ENCODE data around the gene SULT1E1.

- TF ChIP-seq CTCF (IDR thresholded peaks at IDR 0.05 in 4 of 5, conservative IDR thresholded peaks at IDR 0.05 in 1 of 5) (no peak), POLR2A (IDR thresholded peaks at IDR 0.05) (no peak)
Measured at GRCh38 chr4:69816236-69816635, 43.7 kb downstream of the SULT1E1 start.
